ENCODE measurements around the gene ZNF77.
"Not testable (repeated sequence)": the region's sequence is repeated elsewhere in the genome, so short reads cannot be mapped to it uniquely, and the experiment has no call there.

ZNF77 gene

GRCh38 chr19:2945575-2946184 lies 909 bp upstream of the ZNF77 start:
- H3K4me1 ChIP-seq (ENCODE audit: control insufficient read depth in 1 of 2, insufficient read depth in 2 of 2, low read length in 2 of 2): peaks cover 11 to 14% of the 10 kb centered on the region in 2 experiments
- no CpG with 5 or more reads among the region's 17 CpGs for WGBS (ENCODE audit: extremely low coverage, insufficient coverage, insufficient read length)

GRCh38 chr19:2944403-2944774 lies 382 bp downstream of the ZNF77 start:
- H2AFZ ChIP-seq (ENCODE audit: insufficient read depth, low read length, poor library complexity): peak overlapping the region; percentile 63
- peaks cover 8 to 9% of the 10 kb centered on the region in 2 experiments for H3K4me1 ChIP-seq (ENCODE audit: control insufficient read depth in 1 of 2, insufficient read depth in 2 of 2, low read length in 2 of 2)
- no peak overlapping the region for H3K27ac ChIP-seq (ENCODE audit: low read depth, low read length)
- peak overlapping the region; percentile 85 for H3K4me3 ChIP-seq (ENCODE audit: low read depth, low read length)
- no peak for DNase-seq
- H4K8ac ChIP-seq (ENCODE audit: low read depth, low read length): peak overlapping the region; percentile 73
- H3K4me2 ChIP-seq (ENCODE audit: low read length): peak overlapping the region; percentile 90
- no peak overlapping the region for H3K23ac ChIP-seq (ENCODE audit: low read length)
- H3K79me2 ChIP-seq (ENCODE audit: control insufficient read depth, insufficient read depth, low read length, poor library complexity): peaks cover 6% of the 10 kb centered on the region
- no peaks in the 10 kb centered on the region for H3K27me3 ChIP-seq (ENCODE audit: insufficient read depth, low read length)
- peak overlapping the region; percentile 44 for H3K18ac ChIP-seq (ENCODE audit: low read length)
- H3K4ac ChIP-seq (ENCODE audit: low read depth, low read length): no peak overlapping the region
- H3K14ac ChIP-seq (ENCODE audit: low read length): peak overlapping the region; percentile 42
- H4K12ac ChIP-seq (ENCODE audit: low read depth, low read length): peak overlapping the region; percentile 13
- H2BK12ac ChIP-seq (ENCODE audit: low read length): no peak overlapping the region
- H3K9me3 ChIP-seq (ENCODE audit: insufficient read depth, low read depth, low read length): peaks cover 3% of the 10 kb centered on the region
- H3K36me3 ChIP-seq (ENCODE audit: control insufficient read depth in 1 of 2, insufficient read depth in 2 of 2, low read length in 2 of 2): peaks cover 2 to 4% of the 10 kb centered on the region in 2 experiments
- peak overlapping the region; percentile 52 for H4K91ac ChIP-seq (ENCODE audit: low read depth, low read length)
- H2BK5ac ChIP-seq (ENCODE audit: low read depth, low read length, poor library complexity): no peak overlapping the region
- no CpG with 5 or more reads among the region's 23 CpGs for WGBS (ENCODE audit: extremely low coverage, insufficient coverage, insufficient read length)
- peaks cover 4% of the 10 kb centered on the region for H3K79me1 ChIP-seq (ENCODE audit: low read length)
- H3K9ac ChIP-seq (ENCODE audit: low read length): peak overlapping the region; percentile 38
- no peak overlapping the region for H2AK5ac ChIP-seq (ENCODE audit: low read length)
- H2BK120ac ChIP-seq (ENCODE audit: insufficient read depth, low read length, poor library complexity): no peak overlapping the region

More at GRCh38 chr19:2945575-2946184, 909 bp upstream of the ZNF77 start:
- peak overlapping the region; percentile 70 for H3K4me2 ChIP-seq (ENCODE audit: low read length)
- H3K9me3 ChIP-seq (ENCODE audit: insufficient read depth, low read depth, low read length): peaks cover 3% of the 10 kb centered on the region
- no peak overlapping the region for H3K9ac ChIP-seq (ENCODE audit: low read length)
- H3K79me1 ChIP-seq (ENCODE audit: low read length): peaks cover 7% of the 10 kb centered on the region
- no peaks in the 10 kb centered on the region for H3K27me3 ChIP-seq (ENCODE audit: insufficient read depth, low read length)
- H3K23ac ChIP-seq (ENCODE audit: low read length): no peak overlapping the region
- H2BK5ac ChIP-seq (ENCODE audit: low read depth, low read length, poor library complexity): no peak overlapping the region
- H4K91ac ChIP-seq (ENCODE audit: low read depth, low read length): peak overlapping the region; percentile 58
- H3K36me3 ChIP-seq (ENCODE audit: control insufficient read depth in 1 of 2, insufficient read depth in 2 of 2, low read length in 2 of 2): no peaks in the 10 kb centered on the region
- H3K79me2 ChIP-seq (ENCODE audit: control insufficient read depth, insufficient read depth, low read length, poor library complexity): peaks cover 8% of the 10 kb centered on the region
- H2BK120ac ChIP-seq (ENCODE audit: insufficient read depth, low read length, poor library complexity): no peak overlapping the region
- peak overlapping the region; percentile 76 for H3K4me3 ChIP-seq (ENCODE audit: low read depth, low read length)
- H4K12ac ChIP-seq (ENCODE audit: low read depth, low read length): peak overlapping the region; percentile 65
- no peak overlapping the region for H2BK12ac ChIP-seq (ENCODE audit: low read length)
- peak in 1 of 2 donors; percentile 29 for DNase-seq
- H2AK5ac ChIP-seq (ENCODE audit: low read length): no peak overlapping the region
- no peak overlapping the region for H3K4ac ChIP-seq (ENCODE audit: low read depth, low read length)
- peak overlapping the region; percentile 94 for H4K8ac ChIP-seq (ENCODE audit: low read depth, low read length)
- peak overlapping the region; percentile 87 for H2AFZ ChIP-seq (ENCODE audit: insufficient read depth, low read length, poor library complexity)
- H3K27ac ChIP-seq (ENCODE audit: low read depth, low read length): no peak overlapping the region
- H3K14ac ChIP-seq (ENCODE audit: low read length): no peak overlapping the region
- H3K18ac ChIP-seq (ENCODE audit: low read length): peak overlapping the region; percentile 81

GRCh38 chr19:2942928-2943640 lies 1.7 kb downstream of the ZNF77 start:
- H3K36me3 ChIP-seq (ENCODE audit: control insufficient read depth in 1 of 2, insufficient read depth in 2 of 2, low read length in 2 of 2): peaks cover 6 to 8% of the 10 kb centered on the region in 2 experiments
- H4K8ac ChIP-seq (ENCODE audit: low read depth, low read length): no peak overlapping the region
- H3K4me1 ChIP-seq (ENCODE audit: control insufficient read depth in 1 of 2, insufficient read depth in 2 of 2, low read length in 2 of 2): peaks cover 7 to 8% of the 10 kb centered on the region in 2 experiments

GRCh38 chr19:2935863-2936262 lies 8.9 kb downstream of the ZNF77 start:
- Histone ChIP-seq H3K36me3 (ENCODE audit: control insufficient read depth in 1 of 2, insufficient read depth in 2 of 2, low read length in 2 of 2) (peaks cover 41 to 43% of the 10 kb centered on the region in 2 experiments), H3K9me3 (ENCODE audit: insufficient read depth, low read depth, low read length) (peaks cover 19% of the 10 kb centered on the region)
- H3K14ac ChIP-seq (ENCODE audit: low read length); H2BK5ac ChIP-seq (ENCODE audit: low read depth, low read length, poor library complexity); H3K4me1 ChIP-seq (ENCODE audit: control insufficient read depth in 1 of 2, insufficient read depth in 2 of 2, low read length in 2 of 2); H3K4ac ChIP-seq (ENCODE audit: low read depth, low read length); H3K9ac ChIP-seq (ENCODE audit: low read length); H2AK5ac ChIP-seq (ENCODE audit: low read length); H4K12ac ChIP-seq (ENCODE audit: low read depth, low read length); H2BK12ac ChIP-seq (ENCODE audit: low read length); DNase-seq; H3K4me2 ChIP-seq (ENCODE audit: low read length); H3K27ac ChIP-seq (ENCODE audit: low read depth, low read length); H3K79me1 ChIP-seq (ENCODE audit: low read length); H4K91ac ChIP-seq (ENCODE audit: low read depth, low read length); H3K79me2 ChIP-seq (ENCODE audit: control insufficient read depth, insufficient read depth, low read length, poor library complexity); H3K23ac ChIP-seq (ENCODE audit: low read length); H3K18ac ChIP-seq (ENCODE audit: low read length); H3K27me3 ChIP-seq (ENCODE audit: insufficient read depth, low read length); H2AFZ ChIP-seq (ENCODE audit: insufficient read depth, low read length, poor library complexity); H3K4me3 ChIP-seq (ENCODE audit: low read depth, low read length); H4K8ac ChIP-seq (ENCODE audit: low read depth, low read length); H2BK120ac ChIP-seq (ENCODE audit: insufficient read depth, low read length, poor library complexity): not testable (repeated sequence)
- no CpG with 5 or more reads among the region's 4 CpGs for WGBS (ENCODE audit: extremely low coverage, insufficient coverage, insufficient read length)

More at GRCh38 chr19:2942928-2943640, 1.7 kb downstream of the ZNF77 start:
- H3K23ac ChIP-seq (ENCODE audit: low read length): no peak overlapping the region
- no peak overlapping the region for H3K4me2 ChIP-seq (ENCODE audit: low read length)
- H3K4ac ChIP-seq (ENCODE audit: low read depth, low read length): no peak overlapping the region
- DNase-seq: no peak
- no peaks in the 10 kb centered on the region for H3K27me3 ChIP-seq (ENCODE audit: insufficient read depth, low read length)
- H3K4me3 ChIP-seq (ENCODE audit: low read depth, low read length): no peak overlapping the region
- no peak overlapping the region for H3K18ac ChIP-seq (ENCODE audit: low read length)
- H3K79me1 ChIP-seq (ENCODE audit: low read length): peaks cover 4% of the 10 kb centered on the region
- no peak overlapping the region for H4K91ac ChIP-seq (ENCODE audit: low read depth, low read length)
- no peak overlapping the region for H2BK12ac ChIP-seq (ENCODE audit: low read length)
- 100% methylated on average over 2 of the region's 14 CpGs for WGBS (ENCODE audit: extremely low coverage, insufficient coverage, insufficient read length)
- no peak overlapping the region for H2BK5ac ChIP-seq (ENCODE audit: low read depth, low read length, poor library complexity)
- no peak overlapping the region for H2AFZ ChIP-seq (ENCODE audit: insufficient read depth, low read length, poor library complexity)
- H2AK5ac ChIP-seq (ENCODE audit: low read length): no peak overlapping the region
- H4K12ac ChIP-seq (ENCODE audit: low read depth, low read length): no peak overlapping the region
- peaks cover 3% of the 10 kb centered on the region for H3K9me3 ChIP-seq (ENCODE audit: insufficient read depth, low read depth, low read length)
- H3K9ac ChIP-seq (ENCODE audit: low read length): no peak overlapping the region
- H3K27ac ChIP-seq (ENCODE audit: low read depth, low read length): no peak overlapping the region
- H2BK120ac ChIP-seq (ENCODE audit: insufficient read depth, low read length, poor library complexity): no peak overlapping the region
- peaks cover 6% of the 10 kb centered on the region for H3K79me2 ChIP-seq (ENCODE audit: control insufficient read depth, insufficient read depth, low read length, poor library complexity)
- H3K14ac ChIP-seq (ENCODE audit: low read length): no peak overlapping the region
